GM19452 (cell line): Measurements from ENCODE around the gene PLPP7.

Experiments used
- ATAC-seq: cut with Tn5 transposase; IDR thresholded peaks from one replicate; pipeline ENCODE4 v1.9.1; 2021; ENCODE audit not compliant: unreplicated experiment

PLPP7 gene

GRCh38 chr9:131280660-131281059 lies 8.9 kb upstream of the PLPP7 start:
- ATAC-seq: no peak

DNA sequence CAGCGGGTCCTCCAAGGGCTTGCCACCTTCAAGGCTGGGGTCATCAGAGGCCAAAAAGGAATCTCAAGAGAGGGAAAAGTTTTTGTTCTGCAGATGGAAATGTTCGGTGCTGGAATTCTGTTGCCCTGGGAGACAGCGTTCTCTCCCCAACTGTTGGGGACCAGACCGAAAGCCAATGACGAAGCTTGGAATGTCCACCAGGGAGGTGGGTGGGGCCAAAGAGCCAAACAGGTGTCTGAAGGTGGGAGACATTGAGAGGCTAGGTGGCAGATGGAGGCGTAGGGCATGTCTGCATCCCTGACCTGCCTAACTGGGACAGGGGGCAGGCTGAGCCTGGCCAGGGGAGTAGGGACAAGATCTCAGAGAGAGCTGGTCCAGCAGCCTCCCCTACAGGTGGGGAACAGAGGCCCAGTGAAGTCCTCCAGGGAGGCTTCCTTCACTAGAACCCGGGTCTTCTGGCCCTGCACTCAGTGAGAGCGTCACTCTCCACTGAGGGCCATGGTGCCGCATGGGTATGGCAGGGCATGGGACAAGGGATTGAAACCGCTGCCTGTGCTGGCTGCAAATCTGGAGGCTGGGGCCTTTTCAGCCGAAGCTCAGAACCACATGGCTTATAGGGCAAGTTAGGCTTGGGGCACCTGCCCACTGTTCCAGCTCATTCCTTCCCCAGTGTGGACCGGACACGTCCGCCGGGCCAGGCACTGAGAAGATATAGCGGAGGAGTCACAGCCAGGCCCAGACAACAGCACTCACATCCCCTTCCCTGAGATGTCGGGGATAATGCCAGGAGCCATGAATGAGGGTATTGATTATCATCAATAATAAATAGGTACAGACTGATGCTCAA lies 8.2 kb upstream of the PLPP7 start:
- ATAC-seq: no peak

GRCh38 chr9:131282175-131282574 lies 7.3 kb upstream of the PLPP7 start:
- ATAC-seq: no peak

DNA sequence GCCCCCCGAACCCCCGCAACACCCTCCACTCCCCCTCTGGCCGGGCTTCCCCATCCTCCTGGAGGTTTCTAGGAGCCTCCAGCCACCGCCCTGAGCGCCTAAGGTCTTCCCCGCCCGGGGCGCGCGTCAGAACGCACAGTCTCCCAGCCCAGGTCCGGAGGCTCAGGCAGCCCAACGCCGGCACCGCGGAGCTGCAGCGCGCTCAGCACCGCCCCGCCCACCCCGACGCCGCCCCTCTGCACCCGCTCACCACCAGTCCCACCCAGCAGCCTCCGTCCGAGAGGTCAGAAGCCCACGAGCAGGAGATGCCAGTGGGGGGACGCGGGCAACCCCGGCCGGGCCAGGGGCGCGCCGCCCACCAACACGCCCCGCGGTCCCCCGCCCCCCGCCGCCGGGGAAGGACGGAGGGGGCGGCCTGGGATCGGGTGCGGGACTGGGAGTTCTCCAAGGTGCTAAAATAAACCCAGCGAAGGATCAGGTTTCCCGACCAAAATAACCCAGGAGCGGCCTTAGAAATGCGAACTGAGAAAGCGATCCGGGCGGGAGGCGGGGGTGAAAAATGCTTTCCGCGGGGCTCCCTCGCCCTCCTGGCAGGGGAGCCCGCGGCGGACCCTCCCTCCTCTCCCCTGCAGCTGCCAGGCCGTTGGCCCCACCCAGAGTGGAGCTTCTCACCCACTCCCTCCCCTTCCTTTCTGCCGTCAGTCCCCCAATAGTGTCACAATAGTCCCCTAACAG lies 6.7 kb upstream of the PLPP7 start:
- no peak for ATAC-seq

- ATAC-seq: no peak
Observed at GRCh38 chr9:131284856-131285255, 4.7 kb upstream of the PLPP7 start.

DNA sequence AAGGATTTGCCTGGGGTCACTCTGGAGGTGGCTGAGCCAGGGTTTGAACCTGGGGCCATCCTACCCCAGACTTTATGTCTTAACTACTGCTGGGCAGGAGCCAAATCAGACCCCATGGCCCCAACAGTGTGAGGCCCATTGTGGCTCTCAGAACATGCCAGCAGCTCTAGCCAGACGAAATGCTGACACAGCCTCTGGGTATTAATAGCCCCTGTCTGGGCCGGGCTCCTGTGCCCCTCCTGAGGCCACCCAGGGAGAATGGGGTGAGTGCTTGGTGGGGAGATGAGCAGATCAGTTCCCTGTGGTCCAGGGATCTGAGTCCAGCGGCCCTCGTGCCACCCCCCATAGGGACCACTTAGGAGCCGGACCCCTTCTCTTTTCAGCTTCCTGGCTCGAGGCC lies 2.2 kb upstream of the PLPP7 start:
- ATAC-seq: no peak

DNA sequence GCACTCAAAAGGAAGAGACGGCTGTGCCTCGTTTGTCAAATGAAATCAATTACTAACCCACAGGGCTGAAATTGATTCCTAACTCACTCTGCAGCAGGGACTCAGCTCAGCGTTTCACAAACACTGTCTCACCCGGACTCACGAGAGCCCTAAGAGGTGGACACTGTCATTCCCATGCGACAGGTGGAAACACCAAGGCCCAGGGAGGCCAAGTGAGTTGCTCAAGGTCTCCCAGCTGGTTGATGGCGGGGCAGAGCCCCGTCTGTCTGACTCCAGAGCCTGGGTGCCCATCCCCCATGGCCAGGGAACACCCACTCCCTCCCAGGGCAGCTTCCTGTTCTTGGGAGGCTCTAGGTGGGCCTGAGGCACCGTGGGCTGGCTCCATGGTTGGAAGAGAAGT lies 1.3 kb upstream of the PLPP7 start:
- ATAC-seq: no peak

DNA sequence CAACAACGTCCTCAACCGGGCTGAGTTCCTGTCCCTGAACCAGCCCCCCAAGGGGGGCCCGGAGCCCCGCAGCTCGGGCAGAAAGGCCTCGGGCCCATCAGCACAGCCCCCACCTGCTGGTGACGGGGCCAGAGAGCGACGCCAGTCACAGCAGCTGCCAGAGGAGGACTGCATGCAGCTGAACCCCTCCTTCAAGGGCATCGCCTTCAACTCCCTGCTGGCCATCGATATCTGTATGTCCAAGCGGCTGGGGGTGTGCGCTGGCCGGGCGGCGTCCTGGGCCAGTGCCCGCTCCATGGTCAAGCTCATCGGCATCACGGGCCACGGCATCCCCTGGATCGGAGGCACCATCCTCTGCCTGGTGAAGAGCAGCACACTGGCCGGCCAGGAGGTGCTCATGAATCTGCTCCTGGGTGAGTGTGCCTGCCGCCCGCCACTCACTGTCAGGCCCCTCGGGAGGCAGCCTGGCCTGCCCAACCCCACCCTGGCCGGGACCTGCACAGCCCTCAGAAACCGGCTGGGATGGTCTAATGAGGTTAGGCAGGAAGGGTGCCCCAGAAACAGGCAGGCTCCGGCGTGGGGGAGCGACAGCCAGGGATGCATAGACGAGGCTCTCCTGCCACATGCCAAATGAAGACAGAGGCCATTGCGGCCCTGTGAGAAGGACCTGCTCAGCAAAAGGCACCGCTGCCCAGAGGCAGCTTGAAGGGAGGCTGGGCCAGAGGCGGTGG lies 678 bp downstream of the PLPP7 start:
- ATAC-seq: no peak

- ATAC-seq: no peak
Observed at GRCh38 chr9:131290767-131291370, 1.3 kb downstream of the PLPP7 start.

DNA sequence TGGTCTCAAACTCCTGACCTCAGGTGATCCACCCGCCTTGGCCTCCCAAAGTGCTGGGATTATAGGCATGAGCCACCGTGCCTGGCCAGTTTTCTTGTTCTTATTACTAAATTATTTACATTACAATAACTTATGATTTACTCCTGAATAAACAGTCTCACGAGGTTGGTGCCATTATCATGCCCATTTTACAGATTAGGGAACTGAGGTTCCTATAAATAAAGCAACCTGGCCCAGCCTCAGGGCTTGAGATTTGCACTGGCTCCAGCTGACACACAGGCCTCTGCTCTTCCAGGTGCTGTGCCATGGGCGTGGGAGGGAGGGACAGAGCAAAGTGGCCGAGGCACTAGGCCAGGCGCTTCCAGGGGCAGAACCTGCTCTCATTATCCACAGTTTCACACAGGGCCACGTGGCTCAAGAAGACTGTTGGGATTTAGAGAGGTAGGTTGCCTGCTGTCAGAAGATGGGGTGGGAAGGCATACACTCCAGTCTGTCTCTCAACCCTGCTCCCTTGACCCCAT lies 2.3 kb downstream of the PLPP7 start:
- no peak for ATAC-seq

DNA sequence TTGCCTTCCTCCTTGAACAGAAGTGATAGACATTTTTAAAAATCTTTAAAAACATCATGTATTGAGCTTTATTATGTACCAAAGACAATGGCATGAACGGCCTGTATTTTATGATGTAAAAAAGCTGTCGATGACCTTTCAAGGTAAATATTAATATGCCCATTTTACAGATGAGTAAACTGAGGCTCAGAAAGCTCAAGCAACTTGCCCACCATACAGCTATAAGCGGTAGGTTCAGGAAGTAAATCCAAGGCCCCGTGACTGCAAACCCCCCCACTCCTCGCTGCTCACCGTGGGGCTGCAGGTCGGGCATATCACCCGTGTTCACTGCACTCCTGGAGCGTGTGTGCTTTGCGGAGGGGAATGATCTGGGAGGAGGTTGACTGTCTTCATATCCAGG lies 3.4 kb downstream of the PLPP7 start:
- ATAC-seq: no peak

DNA sequence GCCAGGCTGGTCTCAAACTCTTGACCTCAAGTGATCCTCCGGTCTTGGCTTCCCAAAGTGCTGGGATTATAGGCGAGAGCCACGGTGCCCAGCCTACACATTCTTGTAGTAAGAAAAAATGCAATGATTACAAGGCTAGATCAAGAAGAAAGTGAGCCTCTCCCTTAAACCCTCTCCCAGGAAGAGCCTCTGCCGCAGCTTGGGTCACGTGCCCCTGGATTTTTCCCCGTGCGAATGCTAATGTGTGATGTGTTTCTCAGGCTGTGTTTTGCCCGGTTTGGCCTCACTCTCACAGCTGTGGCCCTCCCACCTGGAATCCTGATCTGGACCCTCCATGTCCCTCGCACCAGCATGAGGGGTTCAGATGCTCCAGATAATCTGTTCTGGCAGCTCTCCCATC lies 6.9 kb downstream of the PLPP7 start:
- no peak for ATAC-seq

GRCh38 chr9:131296906-131297500 lies 7.5 kb downstream of the PLPP7 start:
- no peak for ATAC-seq

DNA sequence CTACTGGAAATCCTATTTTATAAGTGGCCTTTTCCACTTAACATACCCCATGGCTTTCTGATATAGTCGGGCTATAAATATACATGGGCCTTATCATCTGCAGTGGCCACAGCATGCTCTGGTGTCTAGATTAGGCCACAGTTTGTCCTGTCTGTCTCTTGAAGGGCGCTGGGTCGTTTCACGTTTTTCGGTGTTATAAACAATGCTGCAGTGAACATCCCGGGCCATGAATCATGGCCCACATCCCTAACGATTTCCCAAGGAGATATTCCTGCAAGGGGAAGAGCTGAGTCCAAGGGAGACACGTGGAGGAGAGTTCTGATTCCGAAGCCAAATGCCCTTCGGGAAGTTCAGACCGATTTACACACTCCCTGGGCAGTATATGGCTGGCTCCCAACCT lies 8.4 kb downstream of the PLPP7 start:
- ATAC-seq: no peak

- no peak for ATAC-seq
Observed at GRCh38 chr9:131298341-131298740, 8.8 kb downstream of the PLPP7 start.

- ATAC-seq: no peak
Observed at GRCh38 chr9:131298816-131299215, 9.3 kb downstream of the PLPP7 start.

DNA sequence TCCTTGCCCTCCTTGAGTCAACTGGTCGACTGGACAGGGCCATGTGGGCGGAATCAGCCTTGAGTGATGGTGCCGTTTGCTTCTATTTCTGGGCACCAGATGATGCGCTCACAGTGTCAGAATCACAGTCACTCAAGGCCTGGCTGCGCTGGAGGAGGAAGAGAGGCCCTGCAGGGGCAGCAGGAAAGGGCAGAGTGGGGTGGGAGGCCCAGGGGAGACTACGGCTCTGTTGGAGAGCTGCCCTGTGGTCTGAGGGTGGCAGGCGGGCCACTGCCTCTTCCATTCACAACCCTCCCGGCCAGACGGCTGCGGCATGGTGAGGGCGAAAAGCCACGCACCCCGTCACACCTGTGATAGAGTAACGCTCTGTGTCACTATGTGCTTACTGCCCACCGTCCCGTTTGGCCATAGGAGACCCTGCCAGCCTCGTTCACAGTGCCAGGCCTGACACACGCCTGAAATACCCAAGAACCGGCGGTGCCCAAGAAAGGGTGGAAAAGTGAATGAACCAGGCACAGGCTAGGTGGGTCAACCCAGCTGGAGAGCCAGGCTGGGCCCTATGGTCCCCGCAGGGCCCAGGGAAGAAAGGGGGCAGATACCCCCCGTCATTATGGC lies 9.9 kb downstream of the PLPP7 start:
- ATAC-seq: no peak

- no peak for ATAC-seq
Observed at GRCh38 chr9:131299961-131300347, 10.4 kb downstream of the PLPP7 start.

GRCh38 chr9:131300444-131300843 lies 10.9 kb downstream of the PLPP7 start:
- no peak for ATAC-seq
